HuH-7.5 (cell line): ENCODE data around the gene FOXP1.

Experiments
- DNase-seq: peaks from one replicate; pipeline ENCODE4 v3.0.0; 2011; ENCODE audit warnings: low spot score

Gene FOXP1

DNA sequence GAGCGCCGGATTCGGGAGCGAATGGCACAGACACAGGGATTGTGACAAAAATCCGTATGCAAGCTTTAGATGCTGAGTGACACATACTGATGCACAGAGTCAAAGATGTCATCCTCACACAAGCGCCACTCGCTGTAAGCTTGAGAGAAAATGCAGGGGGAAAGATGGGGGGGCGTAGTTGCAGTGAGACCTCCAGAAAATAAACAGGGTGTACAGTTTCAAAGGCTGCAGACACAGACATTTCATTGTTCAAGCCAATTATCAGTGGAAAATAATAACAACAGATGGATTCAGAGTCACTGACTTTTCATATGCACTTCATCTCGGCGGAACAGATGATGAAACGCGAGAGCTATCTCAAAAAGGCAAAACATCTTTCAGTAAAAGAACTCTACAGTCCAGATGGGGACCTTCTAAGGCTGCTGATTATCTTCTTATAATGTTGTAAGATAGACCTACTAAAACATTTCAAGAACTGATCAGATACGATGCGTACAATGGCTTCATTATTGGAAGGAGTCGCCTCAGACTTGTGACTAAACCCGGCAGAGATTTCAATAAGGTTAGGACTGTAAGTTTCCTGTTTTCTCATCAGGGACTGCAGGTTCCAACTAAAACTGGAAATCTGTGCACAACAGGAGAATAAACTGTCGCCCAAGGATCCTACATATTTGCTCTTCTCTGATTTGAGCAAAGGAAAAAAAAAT, 275.4 kb downstream of the FOXP1 start:
- DNase-seq, result no peak

DNA sequence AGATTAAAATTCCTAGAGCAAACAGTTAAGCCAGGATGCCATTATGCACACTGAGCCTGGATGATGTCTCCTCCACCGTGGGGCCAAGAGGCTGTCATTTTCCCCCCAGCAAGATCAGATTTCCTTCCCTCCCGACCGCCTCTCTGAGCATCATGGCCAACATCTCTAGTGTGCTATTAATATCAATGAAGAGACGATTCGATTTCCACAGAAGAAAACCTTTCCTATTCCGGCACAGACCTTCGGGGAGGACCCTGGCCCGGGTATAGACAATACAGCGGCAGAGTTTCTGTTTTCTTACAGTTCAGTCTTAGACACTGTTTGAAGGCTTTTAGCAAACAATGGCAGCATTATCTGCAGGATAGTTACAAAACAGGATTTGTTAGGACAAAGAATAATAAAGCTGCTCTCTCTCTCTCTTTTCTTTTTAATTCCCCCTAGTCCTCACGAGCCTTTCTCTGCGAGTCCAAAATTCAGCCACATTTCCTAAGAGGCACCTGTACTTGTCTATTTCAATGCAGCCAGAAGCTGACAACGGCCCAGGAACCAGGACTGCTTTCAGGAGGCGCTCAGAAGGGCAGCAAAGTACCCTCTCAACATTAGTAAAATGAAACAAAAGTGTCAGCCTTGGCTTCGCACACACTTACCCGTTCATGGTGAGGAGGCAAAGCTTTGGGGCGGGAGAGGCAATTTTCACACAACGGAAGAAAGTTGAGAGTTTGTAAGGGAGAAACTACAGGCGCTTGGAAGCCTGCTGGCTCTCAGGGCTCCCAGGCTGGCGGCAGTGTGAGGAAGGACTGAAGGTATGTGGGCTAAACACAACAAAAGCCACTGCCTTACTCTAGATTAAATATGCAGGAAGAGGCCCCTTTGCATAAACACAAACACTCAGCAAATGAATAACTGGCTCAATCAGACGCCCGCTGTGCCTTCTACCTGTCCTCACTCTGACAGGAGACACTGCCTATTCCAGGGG, 278.0 kb downstream of the FOXP1 start:
- no peak for DNase-seq

DNA sequence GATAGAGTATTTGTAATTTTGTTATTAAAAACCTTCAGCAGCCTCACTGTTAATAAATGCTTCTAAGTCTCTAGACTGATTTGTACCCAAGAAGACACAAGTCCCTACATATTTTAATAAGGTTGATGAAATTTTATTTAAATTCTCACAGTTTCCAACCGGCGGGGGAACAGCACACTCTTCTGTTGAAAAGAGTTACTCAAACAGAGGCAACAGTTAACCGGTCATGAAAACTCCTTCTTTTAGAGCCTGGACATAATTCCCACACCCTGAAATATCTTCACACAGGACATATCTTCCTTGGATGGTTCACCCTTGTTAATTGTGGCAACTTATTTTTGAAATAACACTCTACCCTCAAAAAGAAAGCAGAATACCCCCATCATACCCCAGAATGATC, 278.8 kb downstream of the FOXP1 start:
- no peak for DNase-seq

GRCh38 chr3:71304247-71304646, 279.3 kb downstream of the FOXP1 start:
- no peak for DNase-seq

- no peak for DNase-seq
These were observed 279.8 kb downstream of the FOXP1 start for GRCh38 chr3:71303627-71304200.

GRCh38 chr3:71302604-71303003, 280.9 kb downstream of the FOXP1 start:
- no peak for DNase-seq

DNA sequence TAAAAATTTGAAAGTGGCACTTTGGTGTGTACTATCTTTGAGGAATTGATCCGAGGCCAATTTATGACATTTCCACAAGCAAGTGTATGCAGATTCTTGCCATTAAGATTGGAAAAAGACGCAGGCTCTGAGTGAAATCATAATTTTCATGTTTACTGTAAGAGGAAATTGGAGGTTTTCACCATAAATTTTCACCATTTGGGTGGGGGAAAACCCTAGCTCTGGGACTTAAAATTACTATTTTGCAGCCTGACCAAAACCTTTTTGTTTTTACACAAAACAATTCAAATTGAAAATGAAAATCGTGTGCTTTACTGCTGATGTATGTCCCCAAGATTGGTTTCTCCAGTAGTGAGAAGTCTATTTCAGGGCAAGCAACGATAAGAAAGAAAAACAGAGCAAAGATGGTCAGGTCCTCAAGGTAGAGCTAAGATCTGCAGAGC, 282.6 kb downstream of the FOXP1 start:
- DNase-seq, result no peak

DNA sequence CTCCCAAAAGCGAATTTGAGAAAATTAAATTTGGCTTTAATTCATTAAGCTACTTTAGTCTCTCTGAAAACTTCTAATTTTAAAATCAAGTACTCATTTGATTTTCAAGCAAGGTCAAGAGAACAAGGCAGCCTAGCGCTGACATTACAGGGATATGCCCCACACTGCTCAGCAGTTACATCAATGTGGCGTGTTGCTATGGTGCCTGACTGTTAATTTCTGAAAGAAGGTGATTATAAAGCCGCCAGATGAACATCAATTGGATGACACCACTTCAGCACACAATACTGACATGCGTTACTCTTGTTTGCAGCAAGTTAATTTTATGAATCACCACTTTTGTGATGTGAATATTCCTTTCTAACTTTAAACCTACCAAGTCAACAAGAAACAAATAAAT, 284.4 kb downstream of the FOXP1 start:
- DNase-seq, result no peak

DNA sequence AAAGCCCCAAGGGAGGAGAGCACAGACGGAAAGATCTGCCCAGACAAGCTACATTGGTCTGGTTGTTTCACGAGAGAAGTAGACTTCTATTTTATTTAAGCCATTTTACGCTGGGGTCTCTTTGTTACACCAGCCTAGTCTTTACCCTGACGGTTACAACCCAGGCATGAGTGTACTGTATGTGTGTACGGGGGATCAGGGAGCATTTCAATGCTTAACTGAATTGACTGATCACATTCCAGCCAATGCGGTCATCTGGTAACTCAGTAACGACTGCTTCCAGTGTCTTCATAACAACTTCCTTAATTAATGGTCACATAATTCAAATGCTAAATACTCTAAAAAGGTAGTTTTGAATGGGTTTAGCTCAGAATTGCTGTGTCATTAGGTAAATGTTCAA, 288.6 kb downstream of the FOXP1 start:
- DNase-seq, result no peak

- no peak for DNase-seq
These were observed 293.2 kb downstream of the FOXP1 start for GRCh38 chr3:71290301-71290700.

GRCh38 chr3:71288269-71288930, 295.1 kb downstream of the FOXP1 start:
- no peak for DNase-seq

DNA sequence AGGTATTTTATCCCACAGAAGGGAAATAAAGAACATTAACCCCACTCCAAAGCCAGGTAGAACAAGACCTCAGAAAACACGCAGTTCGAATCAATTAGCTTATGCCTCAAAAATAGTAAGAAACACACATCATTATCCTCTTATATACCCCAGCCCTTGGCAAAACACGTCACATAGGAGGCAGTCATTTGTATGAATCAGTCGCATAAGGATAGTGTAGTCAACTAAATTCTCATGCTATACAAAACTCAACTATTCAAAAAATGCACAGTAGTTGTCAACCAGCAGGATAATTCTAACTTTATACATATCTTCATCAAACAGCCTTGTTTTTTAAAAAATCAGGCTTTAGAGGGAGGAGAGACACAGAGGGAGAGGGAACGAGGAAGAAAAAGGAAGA, 298.4 kb downstream of the FOXP1 start:
- no peak for DNase-seq

DNA sequence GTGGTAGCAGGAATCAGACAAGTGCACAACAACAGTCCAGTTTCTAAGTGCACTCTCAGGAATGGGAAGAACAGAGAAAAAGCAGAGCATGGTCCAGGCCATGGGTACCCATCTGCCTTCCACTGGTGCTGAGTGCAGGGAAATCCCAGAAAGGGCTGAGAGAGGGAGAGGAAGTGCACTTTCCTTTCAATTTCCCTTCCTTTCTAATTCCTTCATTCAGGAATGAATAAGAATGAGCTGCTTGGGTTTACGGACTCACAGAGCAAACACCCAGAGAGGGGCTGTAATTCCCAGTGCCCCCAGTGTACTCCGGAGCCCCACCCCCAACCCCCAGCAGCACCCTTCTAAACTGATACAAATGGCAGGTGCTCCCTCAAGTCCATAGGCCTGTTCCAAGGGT, 300.6 kb downstream of the FOXP1 start:
- no peak for DNase-seq

DNA sequence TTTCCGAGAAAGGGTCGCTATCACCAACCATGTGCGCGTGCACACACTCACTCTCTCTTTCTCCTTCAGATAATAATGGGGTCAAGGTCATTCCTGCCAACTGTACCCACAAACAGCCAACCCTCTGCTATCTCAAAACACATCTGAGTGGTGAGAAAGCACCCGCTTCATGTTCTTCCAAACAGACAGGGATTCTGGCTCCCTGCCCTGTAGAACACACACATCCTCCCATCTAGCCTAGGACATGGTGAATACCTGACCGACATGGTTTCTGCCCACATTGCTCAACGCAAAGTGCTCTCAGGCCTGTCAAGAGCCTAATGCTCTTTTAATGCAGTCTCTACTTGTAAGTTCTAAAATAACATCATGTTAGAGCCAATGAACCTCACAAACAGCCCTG, 302.2 kb downstream of the FOXP1 start:
- no peak for DNase-seq

DNA sequence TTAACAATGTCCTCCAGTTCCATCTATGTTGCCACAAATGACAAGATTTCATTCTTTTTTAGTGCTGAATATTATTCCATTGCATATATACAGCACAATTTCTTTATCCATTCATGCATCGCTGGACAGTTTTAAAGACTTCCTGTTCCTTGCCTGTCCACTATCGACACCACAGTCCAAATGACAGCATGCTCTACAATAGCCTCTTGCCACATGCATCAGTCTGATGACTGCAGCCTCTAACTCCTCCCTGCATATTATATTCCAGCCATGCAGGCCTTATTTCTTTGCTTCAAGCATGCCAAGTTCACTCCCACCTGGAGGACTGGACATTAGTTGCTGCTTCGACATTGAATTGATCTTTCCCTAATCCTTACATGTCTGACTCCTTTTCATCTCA, 306.2 kb downstream of the FOXP1 start:
- no peak for DNase-seq

- DNase-seq, result no peak
These were observed 307.0 kb downstream of the FOXP1 start for GRCh38 chr3:71276531-71276930.

GRCh38 chr3:71273453-71273852, 310.1 kb downstream of the FOXP1 start:
- no peak for DNase-seq

DNA sequence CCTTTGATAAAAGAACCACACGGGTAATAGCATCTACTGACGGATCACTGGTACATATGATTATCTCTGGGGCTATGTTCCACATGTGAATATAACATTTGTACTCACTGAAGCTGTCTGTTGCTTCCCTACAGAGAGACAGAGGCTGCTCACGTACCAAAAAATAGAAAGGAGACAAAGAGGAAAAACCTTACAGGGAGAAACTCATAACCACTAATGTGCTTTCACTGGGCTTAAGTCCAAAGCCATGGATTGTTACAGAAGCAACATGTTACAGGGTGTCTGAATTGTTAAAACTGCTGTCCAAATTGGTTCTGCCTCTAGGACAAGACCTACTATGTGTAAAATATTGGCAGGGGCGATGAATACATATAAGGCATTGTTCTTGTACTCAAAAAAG, 311.9 kb downstream of the FOXP1 start:
- DNase-seq, result no peak

DNA sequence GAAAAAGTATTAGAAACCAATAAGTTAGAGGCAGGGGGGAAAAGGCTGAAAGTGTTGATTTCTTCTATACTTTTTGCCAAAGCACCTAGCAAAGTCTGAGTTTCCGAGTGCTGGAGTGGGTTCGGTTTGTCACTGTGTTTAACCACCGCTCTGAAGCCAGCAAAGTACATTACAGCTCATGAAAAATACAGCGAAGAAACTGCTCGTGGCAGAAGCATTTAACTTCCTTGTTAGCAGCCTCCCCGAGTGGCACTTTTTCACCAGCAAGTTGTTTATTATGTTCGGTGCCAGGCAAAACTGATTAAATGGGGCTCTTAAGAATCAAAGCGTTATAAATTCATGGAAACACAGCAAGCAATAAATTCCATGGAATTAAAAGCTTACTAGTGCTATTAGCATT, 313.6 kb downstream of the FOXP1 start:
- no peak for DNase-seq

DNA sequence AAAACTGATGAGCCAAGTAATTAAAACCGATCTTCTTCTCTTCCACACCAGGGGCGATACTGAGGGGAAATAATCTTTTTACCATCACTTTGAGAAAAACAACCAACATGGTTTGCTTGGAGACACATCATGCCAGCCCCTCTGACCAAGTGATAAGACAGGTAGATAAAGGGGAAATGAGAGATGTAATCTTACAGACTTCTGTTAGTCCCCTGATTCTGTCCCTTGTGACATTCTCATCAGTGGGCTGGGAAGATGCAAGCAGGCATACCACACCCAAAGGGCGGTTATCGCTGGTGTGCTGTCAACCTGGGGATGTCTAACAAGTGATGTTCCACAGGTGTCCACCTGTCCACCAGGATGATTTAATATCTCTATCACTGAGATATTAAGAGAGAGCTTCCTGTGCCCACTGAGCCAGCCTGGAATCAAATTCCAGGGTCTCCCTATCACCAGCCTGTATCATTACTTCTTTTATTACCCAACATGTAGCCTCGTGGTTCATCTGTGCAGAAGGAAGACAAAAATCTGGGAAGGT, 315.0 kb downstream of the FOXP1 start:
- no peak for DNase-seq

DNA sequence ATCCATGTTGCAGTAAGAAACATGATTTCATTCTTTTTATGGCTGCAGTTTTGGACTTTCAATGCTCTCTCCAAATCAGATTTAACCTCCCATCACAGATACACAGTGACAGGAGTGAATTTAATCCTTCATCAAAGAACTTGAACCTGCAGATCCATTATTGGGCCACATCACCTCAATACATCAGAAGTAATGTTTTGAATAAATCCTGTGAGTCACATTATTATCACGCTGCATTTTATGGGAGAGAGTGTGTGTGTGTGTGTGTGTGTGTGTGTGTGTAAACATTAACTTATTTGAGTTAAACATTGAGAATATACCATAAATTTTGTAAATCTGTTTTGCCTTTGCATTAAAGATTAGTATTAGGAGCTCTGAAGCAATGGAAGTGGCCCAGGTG, 316.7 kb downstream of the FOXP1 start:
- DNase-seq, result no peak

- no peak for DNase-seq
These were observed 318.1 kb downstream of the FOXP1 start for GRCh38 chr3:71265365-71265915.
